Brain pericyte (primary cell): Measurements from ENCODE around the gene TRIM50.
"Not testable (repeated sequence)": the region's sequence is repeated elsewhere in the genome, so short reads cannot be mapped to it uniquely, and the experiment has no call there.

Experiments
- DNase-seq: peaks from one replicate; pipeline ENCODE4 v3.0.0-alpha.2; 2012; ENCODE audit warnings: low read depth, low spot score

Gene TRIM50

GRCh38 chr7:73327922-73328321, at the start of gene TRIM50, which contains the start of gene FKBP6:
Gene TRIM50 (minus strand): TSS chr7:73328082. CDS start chr7:73324787, 3,295 bp downstream.
Gene FKBP6 (plus strand): TSS chr7:73328161. CDS start chr7:73328429, 268 bp downstream.
- not testable (repeated sequence) for DNase-seq

GRCh38 chr7:73376671-73377412, 49.0 kb upstream of the TRIM50 start:
- no peak for DNase-seq

GRCh38 chr7:73376262-73376661, 48.4 kb upstream of the TRIM50 start:
- not testable (repeated sequence) for DNase-seq

GRCh38 chr7:73373741-73374140, 45.9 kb upstream of the TRIM50 start:
- DNase-seq: no peak

DNA sequence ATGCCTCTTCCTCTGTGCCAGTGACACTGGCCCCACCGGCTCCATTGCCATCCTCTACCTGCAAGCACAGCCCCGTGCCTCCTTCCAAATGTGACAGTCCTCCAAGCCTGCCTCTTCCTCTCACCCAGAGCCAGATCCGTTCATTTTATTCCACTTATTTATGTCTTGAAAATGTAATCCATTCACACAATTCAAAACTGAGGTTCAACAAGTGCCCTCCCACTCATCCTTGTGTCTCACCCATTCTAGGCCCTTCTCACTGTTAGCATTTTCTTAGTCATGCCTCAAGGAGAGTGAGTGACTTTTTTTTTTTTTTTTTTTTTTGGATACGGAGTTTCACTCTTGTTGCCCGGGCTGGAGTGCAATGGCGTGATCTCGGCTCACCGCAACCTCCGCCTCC, 41.7 kb upstream of the TRIM50 start:
- no peak for DNase-seq

DNA sequence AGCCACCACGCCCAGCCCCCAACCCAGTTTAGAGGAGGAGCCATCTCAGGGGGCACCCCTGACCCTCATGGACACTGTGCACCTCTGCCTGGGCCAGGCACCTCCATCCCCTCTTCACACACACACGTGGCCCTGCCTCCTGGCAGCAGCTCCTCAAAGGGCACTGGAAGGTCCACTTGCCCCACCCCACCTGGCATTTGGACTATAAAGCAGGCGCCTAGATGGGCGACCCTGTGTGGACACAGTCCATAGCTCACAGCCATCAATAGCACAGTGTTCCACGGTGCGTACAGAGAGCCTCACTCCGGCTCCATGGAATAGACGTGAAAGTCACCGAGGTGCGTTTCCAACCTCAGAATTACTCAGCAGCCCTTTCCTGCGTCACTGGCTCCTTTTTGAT, 41.1 kb upstream of the TRIM50 start:
- DNase-seq: no peak

- no peak for DNase-seq
These were observed 39.1 kb upstream of the TRIM50 start for GRCh38 chr7:73366990-73367389.

DNA sequence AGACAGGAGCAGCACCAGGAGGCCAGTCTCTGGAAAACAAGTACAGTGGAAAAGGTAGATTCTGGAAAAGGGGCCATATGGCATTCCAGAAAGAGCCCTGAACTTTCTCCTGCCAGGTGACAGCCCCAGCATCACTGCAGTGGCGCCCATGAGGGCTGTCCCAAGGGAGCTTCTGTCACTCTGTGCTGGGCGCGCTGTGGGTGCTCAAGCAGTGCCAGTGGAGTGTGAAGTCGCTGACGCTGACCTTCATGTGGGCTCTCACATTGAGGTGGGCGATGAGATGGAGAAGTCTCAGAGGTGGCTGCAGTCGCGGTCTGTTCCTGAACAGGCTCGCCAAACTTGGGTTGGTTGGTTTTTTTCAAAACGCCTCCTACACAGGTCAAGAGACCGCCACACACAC, 38.2 kb upstream of the TRIM50 start:
- no peak for DNase-seq

- DNase-seq: no peak
These were observed 36.3 kb upstream of the TRIM50 start for GRCh38 chr7:73364006-73364728.

GRCh38 chr7:73363225-73364005, 35.5 kb upstream of the TRIM50 start:
- DNase-seq: no peak

- not testable (repeated sequence) for DNase-seq
These were observed 32.7 kb upstream of the TRIM50 start for GRCh38 chr7:73360590-73360989.

DNA sequence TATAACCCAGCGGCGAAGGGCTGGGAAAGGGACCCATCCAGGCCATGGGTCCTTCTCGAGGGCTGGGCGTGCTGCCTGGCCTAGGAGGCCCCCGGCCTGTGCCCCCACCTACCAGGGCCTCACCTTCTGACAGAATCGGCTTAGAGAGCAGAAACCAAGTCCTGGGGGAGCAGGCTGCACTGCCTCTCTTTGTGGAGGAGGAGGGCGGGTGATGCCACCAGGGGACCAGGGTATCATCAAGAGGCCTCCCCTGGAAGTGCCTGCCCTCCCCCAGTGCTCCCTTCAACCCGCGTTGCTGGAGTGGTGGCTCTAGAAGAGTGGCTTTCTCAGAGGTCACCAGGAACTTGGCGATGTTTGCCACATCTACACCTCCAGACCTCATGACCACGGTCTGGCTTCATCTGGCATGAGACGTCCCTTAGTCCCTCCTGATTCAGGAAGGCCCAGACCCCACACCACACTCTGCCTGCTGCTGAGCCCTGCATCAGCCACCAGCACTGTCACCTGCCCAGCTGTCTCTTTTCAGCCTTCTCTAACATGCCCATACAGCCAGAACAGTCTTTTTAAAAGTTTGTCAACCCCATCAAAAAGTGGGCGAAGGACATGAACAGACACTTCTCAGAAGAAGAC, 32.0 kb upstream of the TRIM50 start:
- DNase-seq: no peak

DNA sequence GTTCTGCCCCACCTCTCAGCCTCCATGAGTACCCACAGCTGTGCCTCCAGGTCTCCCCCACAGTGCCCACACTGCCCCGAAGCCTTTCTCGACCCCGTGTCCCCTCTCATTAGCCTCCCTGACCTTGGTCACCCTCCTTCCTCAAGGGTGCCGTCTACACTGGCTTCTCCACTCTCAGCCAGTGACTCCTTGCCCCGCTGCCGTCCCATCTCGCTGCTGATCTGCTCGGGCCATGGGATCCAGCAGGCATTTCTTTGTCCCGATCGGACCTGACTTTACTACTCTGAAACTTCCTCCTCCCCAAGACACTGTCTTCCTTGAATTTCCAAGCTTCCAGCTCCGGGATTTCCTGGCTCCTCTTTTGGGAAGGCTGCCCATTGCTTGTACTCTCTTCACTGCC, 31.4 kb upstream of the TRIM50 start:
- DNase-seq: no peak

DNA sequence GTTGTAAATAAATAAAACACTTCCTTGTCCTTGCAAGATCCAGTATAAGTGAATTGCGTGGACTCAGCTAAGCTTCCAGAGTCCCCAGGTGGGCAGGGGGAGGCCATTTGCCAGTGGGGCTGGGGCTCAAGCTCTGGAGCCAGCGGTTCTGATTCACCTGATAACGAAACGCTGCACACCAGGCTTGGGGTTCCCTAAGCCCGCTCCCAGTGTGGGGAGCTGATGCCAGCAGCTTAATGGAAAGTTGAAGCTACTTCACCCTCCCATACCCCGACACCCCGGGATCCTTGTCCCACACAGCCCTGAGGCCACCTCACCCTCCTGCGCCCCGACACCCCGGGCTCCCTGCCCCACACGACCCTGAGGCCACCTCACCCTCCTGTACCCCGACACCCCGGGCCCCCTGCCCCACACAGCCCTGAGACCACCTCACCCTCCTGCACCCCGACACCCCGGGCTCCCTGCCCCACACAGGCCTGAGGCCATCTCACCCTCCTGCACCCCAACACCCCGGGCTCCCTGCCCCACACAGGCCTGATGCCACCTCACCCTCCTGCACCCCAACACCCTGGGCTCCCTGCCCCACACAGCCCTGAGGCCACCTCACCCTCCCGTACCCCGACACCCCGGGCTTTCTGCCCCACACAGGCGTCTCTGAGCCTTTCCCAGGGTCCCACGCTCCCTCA, 30.9 kb upstream of the TRIM50 start:
- no peak for DNase-seq

DNA sequence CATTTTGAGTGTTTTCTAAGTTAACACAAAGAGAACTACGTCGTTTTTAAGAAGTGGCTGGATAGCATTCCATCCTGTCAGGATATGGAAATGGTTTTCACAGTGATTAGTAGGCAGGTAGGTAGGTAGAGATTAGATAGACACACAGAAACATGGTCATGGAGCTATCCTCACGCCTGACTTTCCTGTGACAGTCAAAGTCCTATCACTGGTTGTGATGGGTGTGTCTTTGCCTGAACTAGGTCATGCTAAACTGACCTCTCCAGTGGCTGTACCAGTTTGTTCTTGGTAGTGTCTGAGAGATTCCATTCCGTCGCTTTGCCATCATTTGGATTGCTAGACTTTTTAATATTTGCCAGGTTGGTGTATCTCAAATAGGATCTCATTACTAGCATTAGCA, 28.3 kb upstream of the TRIM50 start:
- no peak for DNase-seq

DNA sequence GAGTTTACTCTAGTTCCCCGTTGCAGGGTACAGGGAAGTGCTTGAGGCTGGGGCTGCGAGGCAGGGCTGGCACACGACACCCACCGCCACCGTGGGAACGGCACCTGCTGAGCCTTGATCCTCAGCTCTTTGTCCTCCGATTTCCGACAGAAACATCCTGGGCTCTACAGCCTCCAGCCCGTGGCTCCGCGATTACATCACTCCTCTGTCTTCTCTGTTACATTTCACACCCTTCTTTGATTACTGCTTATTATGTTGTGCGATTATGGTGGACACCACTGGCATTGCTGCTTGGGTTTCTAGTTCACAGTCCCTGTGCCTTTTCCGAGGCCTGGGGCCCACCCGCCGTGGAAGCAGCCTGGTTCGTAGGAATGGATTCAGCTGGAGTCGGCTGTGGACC, 26.9 kb upstream of the TRIM50 start:
- no peak for DNase-seq

GRCh38 chr7:73354196-73354595, 26.3 kb upstream of the TRIM50 start:
- no peak for DNase-seq

DNA sequence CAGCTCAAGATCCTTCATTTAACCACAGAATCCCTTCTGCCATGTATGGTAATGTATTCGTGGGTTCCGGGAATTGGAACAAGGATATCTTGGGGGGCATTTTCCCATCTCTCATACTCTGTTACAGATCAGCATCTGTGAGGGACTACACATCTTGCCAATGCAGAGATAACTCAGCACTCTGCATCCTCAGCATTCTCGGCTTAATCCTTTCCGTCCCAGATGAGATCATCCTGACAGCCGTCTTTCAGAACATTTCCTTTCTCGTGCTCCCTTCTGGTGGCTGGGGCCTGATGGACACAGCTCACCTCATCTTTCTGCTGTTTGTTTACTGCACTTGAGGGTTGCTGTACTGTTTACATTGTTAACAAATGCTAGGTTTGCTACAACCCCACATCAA, 25.4 kb upstream of the TRIM50 start:
- DNase-seq: no peak

DNA sequence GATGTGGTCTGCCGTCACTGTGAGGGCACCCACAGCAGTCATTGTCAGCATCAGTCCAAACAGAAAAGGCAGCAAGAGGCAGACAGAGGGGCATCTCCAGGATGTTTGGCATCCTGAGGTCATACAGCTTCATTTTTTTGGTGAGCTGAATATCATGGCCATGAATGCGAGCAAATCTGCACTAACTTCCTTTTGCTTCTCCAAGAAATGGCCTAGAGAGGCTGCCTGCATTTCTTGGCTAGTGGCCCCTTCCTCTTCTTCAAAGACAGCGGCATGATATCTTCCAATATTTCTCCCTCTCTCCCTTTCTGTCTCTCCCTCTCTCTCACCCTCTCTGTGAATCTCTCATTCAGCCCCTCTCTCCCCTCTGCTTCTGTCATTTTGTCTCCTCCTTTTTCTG, 24.9 kb upstream of the TRIM50 start:
- no peak for DNase-seq

GRCh38 chr7:73351447-73352167, 23.7 kb upstream of the TRIM50 start:
- DNase-seq: no peak
